Activated T-cell treated with anti-CD3 and anti-CD28 coated beads, Interleukin-2, amount 50 U/mL, for 72 hours (primary cell): ENCODE measurements around the gene ETS2. TPM values are rescaled to one million over a fixed set of nuclear protein-coding genes. Genes with fewer than 3 reads are reported as not detected.

Source experiments
- ATAC-seq, 2 donors: fragments of 150-1000 bp; cut with Tn5 transposase; replicated peaks in 1 of 2; 2 replicates each; pipeline ENCODE4 v1.10.0; 2021; ENCODE audit warnings: moderate library complexity in 2 of 2, mild to moderate bottlenecking in 1 of 2
- DNase-seq, 2 donors: peaks; one replicate each; pipeline ENCODE4 v3.0.0; 2021 to 2022; ENCODE audit warnings: mixed read lengths in 1 of 2
- H3K27ac Mint-ChIP-seq: one replicate; pipeline ENCODE4 v1.8.0; 2022; ENCODE audit warnings: mild to moderate bottlenecking, moderate library complexity, mixed read lengths
- H3K27me3 Mint-ChIP-seq: one replicate; pipeline ENCODE4 v1.8.0; 2022; ENCODE audit warnings: low read depth, mixed read lengths
- H3K36me3 Mint-ChIP-seq, 2 donors: one replicate each; pipeline ENCODE4 v1.8.0; 2022; ENCODE audit warnings: mixed read lengths in 2 of 2, mild to moderate bottlenecking in 1 of 2; ENCODE audit not compliant: insufficient read depth in 2 of 2
- H3K4me1 Mint-ChIP-seq: one replicate; pipeline ENCODE4 v1.8.0; 2022; ENCODE audit warnings: low read depth, mixed read lengths
- H3K4me3 Mint-ChIP-seq, 2 donors: one replicate each; pipeline ENCODE4 v1.8.0; 2022; ENCODE audit warnings: mild to moderate bottlenecking in 2 of 2, mixed read lengths in 2 of 2, moderate library complexity in 2 of 2
- H3K9me3 Mint-ChIP-seq, 2 donors: one replicate each; pipeline ENCODE4 v1.8.0; 2022; ENCODE audit warnings: mixed read lengths in 2 of 2
- total RNA-seq, 2 donors: library from RNA; stranded (reverse); gene quantifications; one replicate each; pipeline ENCODE4 v1.2.3, GENCODE V29; 2022

The ETS2 gene
- total RNA-seq, 2 donors from 2014 or later: 122 to 134 TPM

GRCh38 chr21:38859852-38860251 is 54.1 kb downstream of the ETS2 start:
- Mint-ChIP-seq H3K4me3 (no peak overlapping the region), H3K36me3 (no peaks in the 10 kb centered on the region), H3K27me3 (peaks cover 29% of the 10 kb centered on the region), H3K4me1 (peaks cover 7% of the 10 kb centered on the region), H3K9me3 (no peaks in the 10 kb centered on the region), H3K27ac (no peak overlapping the region)
- ATAC-seq: peak; percentile 37 to 65
- DNase-seq: no peak

GRCh38 chr21:38861056-38861455 is 55.3 kb downstream of the ETS2 start:
- no peaks in the 10 kb centered on the region for H3K9me3 Mint-ChIP-seq
- H3K27me3 Mint-ChIP-seq: peaks cover 29% of the 10 kb centered on the region
- DNase-seq (no peak), ATAC-seq (no peak)
- no peak overlapping the region for H3K4me3 Mint-ChIP-seq
- H3K27ac Mint-ChIP-seq: no peak overlapping the region
- H3K36me3 Mint-ChIP-seq: no peaks in the 10 kb centered on the region
- peaks cover 7% of the 10 kb centered on the region for H3K4me1 Mint-ChIP-seq

- Mint-ChIP-seq H3K36me3 (no peaks in the 10 kb centered on the region), H3K9me3 (no peaks in the 10 kb centered on the region), H3K27ac (no peak overlapping the region), H3K27me3 (peaks cover 29% of the 10 kb centered on the region), H3K4me3 (no peak overlapping the region), H3K4me1 (peaks cover 7% of the 10 kb centered on the region)
- ATAC-seq: peak in 1 of 2 donors; percentile 17
- DNase-seq: no peak
These were observed 56.4 kb downstream of the ETS2 start for GRCh38 chr21:38861989-38862683.

GRCh38 chr21:38863291-38863690 is 57.6 kb downstream of the ETS2 start:
- DNase-seq: no peak
- H3K4me3 Mint-ChIP-seq: no peak overlapping the region
- H3K27ac Mint-ChIP-seq: no peak overlapping the region
- H3K4me1 Mint-ChIP-seq: peaks cover 7% of the 10 kb centered on the region
- H3K27me3 Mint-ChIP-seq: peaks cover 27% of the 10 kb centered on the region
- H3K9me3 Mint-ChIP-seq: no peaks in the 10 kb centered on the region
- ATAC-seq: no peak
- no peaks in the 10 kb centered on the region for H3K36me3 Mint-ChIP-seq

GRCh38 chr21:38863843-38864363 is 58.2 kb downstream of the ETS2 start:
- Mint-ChIP-seq H3K9me3 (no peaks in the 10 kb centered on the region), H3K27me3 (peaks cover 30% of the 10 kb centered on the region), H3K4me3 (no peak overlapping the region), H3K4me1 (peaks cover 7% of the 10 kb centered on the region), H3K36me3 (no peaks in the 10 kb centered on the region), H3K27ac (no peak overlapping the region)
- ATAC-seq (no peak), DNase-seq (no peak)

GRCh38 chr21:38864964-38865363 is 59.2 kb downstream of the ETS2 start:
- H3K4me1 Mint-ChIP-seq: peaks cover 3% of the 10 kb centered on the region
- H3K27me3 Mint-ChIP-seq: peaks cover 21% of the 10 kb centered on the region
- no peaks in the 10 kb centered on the region for H3K9me3 Mint-ChIP-seq
- ATAC-seq (no peak), DNase-seq (no peak)
- no peak overlapping the region for H3K4me3 Mint-ChIP-seq
- no peak overlapping the region for H3K27ac Mint-ChIP-seq
- no peaks in the 10 kb centered on the region for H3K36me3 Mint-ChIP-seq

GRCh38 chr21:38869196-38869595 is 63.5 kb downstream of the ETS2 start:
- ATAC-seq (no peak), DNase-seq (no peak)
- Mint-ChIP-seq H3K27ac (no peak overlapping the region), H3K4me1 (peaks cover 5% of the 10 kb centered on the region), H3K36me3 (no peaks in the 10 kb centered on the region), H3K4me3 (no peak overlapping the region), H3K27me3 (peaks cover 15% of the 10 kb centered on the region), H3K9me3 (no peaks in the 10 kb centered on the region)

- DNase-seq (no peak), ATAC-seq (peak in 1 of 2 donors; percentile 34)
- Mint-ChIP-seq H3K4me1 (peaks cover 5% of the 10 kb centered on the region), H3K27ac (no peak overlapping the region), H3K27me3 (peaks cover 15% of the 10 kb centered on the region), H3K4me3 (no peak overlapping the region), H3K36me3 (no peaks in the 10 kb centered on the region), H3K9me3 (no peaks in the 10 kb centered on the region)
These were observed 64.2 kb downstream of the ETS2 start for GRCh38 chr21:38869946-38870345.
